ENCODE results near the gene TMEM59L. TPM values are rescaled to one million over a fixed set of nuclear protein-coding genes. Genes with fewer than 3 reads are reported as not detected.
A peak's percentile ranks its signal among the peaks of the same experiment; 100 is the strongest.

TMEM59L gene
- total and polyA plus RNA-seq, 9 of the 15 experiments (the other 6 are each of a cell fraction or from before 2014, with no cell fraction given), result 0.37 TPM; not detected in 8

DNA sequence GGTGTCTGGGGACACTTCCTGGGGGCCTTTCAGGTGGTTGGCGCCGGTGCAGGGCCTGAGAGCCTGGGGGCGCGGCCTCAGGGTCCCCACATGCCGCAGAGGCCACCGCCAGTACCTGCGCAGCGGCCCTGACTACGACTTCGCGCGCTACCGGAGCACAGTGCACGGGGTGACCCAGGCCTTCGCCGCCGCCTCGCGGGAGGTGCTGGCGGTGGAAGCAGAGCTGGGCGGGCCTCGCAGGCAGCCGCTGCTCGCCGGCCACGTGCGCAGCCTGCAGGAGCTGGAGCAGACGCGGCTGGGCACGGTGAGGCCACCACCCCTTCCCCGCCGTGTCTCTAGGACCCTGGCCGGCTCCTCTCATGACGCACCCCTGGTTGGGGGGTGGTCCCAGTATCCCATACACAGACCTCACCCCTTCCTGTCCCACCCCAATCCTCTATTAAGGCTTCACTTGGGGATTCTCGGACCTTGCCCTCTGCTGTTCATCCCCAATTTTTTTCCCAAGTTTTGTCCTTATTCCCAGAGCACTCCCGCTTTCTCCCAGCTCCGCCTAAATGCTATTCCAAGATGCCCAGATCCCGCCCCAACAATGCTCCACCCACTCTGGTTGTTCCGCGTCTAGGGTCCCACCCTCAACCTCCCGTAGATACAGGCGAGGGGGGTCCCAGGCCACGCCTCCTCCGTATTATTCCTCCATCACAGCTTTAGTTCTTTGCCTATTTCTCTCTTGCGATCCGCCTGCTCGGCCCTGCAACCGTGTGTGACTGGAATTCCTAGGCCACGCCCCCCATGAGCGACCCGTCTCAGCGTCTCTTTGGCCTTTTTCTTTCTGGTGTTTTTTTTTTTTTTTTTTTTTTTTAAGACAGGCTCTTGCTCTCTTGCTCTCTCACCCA lies 23.0 kb upstream of the TMEM59L start (continued):
- peak; percentile 42; the same call in 1 of the 2 replicates for TF ChIP-seq CEBPG (CRISPR knock-in tag; IDR thresholded peaks at IDR 0.05)
- TF ChIP-seq CEBPG (tag; conservative IDR thresholded peaks at IDR 0.05 in 1 of 2, IDR thresholded peaks at IDR 0.05 in 1 of 2), result no peak
- TF ChIP-seq NRF1 (conservative IDR thresholded peaks at IDR 0.05 in 1 of 2, IDR thresholded peaks at IDR 0.05 in 1 of 2), result peak; percentile 82 to 85
- TF ChIP-seq, protein P1, sequence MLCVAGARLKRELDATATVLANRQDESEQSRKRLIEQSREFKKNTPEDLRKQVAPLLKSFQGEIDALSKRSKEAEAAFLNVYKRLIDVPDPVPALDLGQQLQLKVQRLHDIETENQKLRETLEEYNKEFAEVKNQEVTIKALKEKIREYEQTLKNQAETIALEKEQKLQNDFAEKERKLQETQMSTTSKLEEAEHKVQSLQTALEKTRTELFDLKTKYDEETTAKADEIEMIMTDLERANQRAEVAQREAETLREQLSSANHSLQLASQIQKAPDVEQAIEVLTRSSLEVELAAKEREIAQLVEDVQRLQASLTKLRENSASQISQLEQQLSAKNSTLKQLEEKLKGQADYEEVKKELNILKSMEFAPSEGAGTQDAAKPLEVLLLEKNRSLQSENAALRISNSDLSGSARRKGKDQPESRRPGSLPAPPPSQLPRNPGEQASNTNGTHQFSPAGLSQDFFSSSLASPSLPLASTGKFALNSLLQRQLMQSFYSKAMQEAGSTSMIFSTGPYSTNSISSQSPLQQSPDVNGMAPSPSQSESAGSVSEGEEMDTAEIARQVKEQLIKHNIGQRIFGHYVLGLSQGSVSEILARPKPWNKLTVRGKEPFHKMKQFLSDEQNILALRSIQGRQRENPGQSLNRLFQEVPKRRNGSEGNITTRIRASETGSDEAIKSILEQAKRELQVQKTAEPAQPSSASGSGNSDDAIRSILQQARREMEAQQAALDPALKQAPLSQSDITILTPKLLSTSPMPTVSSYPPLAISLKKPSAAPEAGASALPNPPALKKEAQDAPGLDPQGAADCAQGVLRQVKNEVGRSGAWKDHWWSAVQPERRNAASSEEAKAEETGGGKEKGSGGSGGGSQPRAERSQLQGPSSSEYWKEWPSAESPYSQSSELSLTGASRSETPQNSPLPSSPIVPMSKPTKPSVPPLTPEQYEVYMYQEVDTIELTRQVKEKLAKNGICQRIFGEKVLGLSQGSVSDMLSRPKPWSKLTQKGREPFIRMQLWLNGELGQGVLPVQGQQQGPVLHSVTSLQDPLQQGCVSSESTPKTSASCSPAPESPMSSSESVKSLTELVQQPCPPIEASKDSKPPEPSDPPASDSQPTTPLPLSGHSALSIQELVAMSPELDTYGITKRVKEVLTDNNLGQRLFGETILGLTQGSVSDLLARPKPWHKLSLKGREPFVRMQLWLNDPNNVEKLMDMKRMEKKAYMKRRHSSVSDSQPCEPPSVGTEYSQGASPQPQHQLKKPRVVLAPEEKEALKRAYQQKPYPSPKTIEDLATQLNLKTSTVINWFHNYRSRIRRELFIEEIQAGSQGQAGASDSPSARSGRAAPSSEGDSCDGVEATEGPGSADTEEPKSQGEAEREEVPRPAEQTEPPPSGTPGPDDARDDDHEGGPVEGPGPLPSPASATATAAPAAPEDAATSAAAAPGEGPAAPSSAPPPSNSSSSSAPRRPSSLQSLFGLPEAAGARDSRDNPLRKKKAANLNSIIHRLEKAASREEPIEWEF (CRISPR knock-in tag; IDR thresholded peaks at IDR 0.05), result peak; percentile 49; the same call in 1 of the 2 replicates
- TF ChIP-seq JUN (IDR thresholded peaks at IDR 0.05; ENCODE audit: borderline replicate concordance, low read depth, low read length), result peak; percentile 72; the same call in 1 of the 2 replicates
- TF ChIP-seq JUN (CRISPR knock-in tag; IDR thresholded peaks at IDR 0.05; ENCODE audit: borderline replicate concordance), result peak; percentile 91; the same call in 1 of the 2 replicates
- TF ChIP-seq, protein P2, sequence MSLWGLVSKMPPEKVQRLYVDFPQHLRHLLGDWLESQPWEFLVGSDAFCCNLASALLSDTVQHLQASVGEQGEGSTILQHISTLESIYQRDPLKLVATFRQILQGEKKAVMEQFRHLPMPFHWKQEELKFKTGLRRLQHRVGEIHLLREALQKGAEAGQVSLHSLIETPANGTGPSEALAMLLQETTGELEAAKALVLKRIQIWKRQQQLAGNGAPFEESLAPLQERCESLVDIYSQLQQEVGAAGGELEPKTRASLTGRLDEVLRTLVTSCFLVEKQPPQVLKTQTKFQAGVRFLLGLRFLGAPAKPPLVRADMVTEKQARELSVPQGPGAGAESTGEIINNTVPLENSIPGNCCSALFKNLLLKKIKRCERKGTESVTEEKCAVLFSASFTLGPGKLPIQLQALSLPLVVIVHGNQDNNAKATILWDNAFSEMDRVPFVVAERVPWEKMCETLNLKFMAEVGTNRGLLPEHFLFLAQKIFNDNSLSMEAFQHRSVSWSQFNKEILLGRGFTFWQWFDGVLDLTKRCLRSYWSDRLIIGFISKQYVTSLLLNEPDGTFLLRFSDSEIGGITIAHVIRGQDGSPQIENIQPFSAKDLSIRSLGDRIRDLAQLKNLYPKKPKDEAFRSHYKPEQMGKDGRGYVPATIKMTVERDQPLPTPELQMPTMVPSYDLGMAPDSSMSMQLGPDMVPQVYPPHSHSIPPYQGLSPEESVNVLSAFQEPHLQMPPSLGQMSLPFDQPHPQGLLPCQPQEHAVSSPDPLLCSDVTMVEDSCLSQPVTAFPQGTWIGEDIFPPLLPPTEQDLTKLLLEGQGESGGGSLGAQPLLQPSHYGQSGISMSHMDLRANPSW (CRISPR knock-in tag; IDR thresholded peaks at IDR 0.05), result 0 out of 2 replicates have a peak, but pooled peaks have one; percentile 73
- TF ChIP-seq SIN3B (IDR thresholded peaks at IDR 0.05; ENCODE audit: low read depth), result no peak
- peak; percentile 84 for TF ChIP-seq NUFIP1 (IDR thresholded peaks at IDR 0.05; ENCODE audit: partially characterized antibody)
- TF ChIP-seq FOXP1 (CRISPR knock-in tag; IDR thresholded peaks at IDR 0.05), result 0 out of 2 replicates have a peak, but pooled peaks have one; percentile 58
- TF ChIP-seq, protein P3, sequence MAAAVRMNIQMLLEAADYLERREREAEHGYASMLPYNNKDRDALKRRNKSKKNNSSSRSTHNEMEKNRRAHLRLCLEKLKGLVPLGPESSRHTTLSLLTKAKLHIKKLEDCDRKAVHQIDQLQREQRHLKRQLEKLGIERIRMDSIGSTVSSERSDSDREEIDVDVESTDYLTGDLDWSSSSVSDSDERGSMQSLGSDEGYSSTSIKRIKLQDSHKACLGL (CRISPR knock-in tag; IDR thresholded peaks at IDR 0.05; ENCODE audit: borderline replicate concordance, poor library complexity, severe bottlenecking), result peak; percentile 73
- peak; percentile 80; the same call in 1 of the 2 replicates for TF ChIP-seq KLF13 (tag; IDR thresholded peaks at IDR 0.05; ENCODE audit: borderline replicate concordance, low read depth)
- peak; percentile 71; the same call in 1 of the 2 replicates for TF ChIP-seq ZNF165 (CRISPR knock-in tag; IDR thresholded peaks at IDR 0.05; ENCODE audit: borderline replicate concordance)
- no peak for TF ChIP-seq ARID2 (IDR thresholded peaks at IDR 0.05)
- TF ChIP-seq, protein P4, sequence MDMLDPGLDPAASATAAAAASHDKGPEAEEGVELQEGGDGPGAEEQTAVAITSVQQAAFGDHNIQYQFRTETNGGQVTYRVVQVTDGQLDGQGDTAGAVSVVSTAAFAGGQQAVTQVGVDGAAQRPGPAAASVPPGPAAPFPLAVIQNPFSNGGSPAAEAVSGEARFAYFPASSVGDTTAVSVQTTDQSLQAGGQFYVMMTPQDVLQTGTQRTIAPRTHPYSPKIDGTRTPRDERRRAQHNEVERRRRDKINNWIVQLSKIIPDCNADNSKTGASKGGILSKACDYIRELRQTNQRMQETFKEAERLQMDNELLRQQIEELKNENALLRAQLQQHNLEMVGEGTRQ (CRISPR knock-in tag; IDR thresholded peaks at IDR 0.05), result peak; percentile 70
- peak; percentile 55; the same call in 1 of the 2 replicates for TF ChIP-seq MIER1 (IDR thresholded peaks at IDR 0.05; ENCODE audit: low read depth)
- peak; percentile 45; the same call in 1 of the 2 replicates for TF ChIP-seq KLF1 (tag; IDR thresholded peaks at IDR 0.05)
